ENCODE measurements around the gene SORCS3. TPM values are rescaled to one million over a fixed set of nuclear protein-coding genes. Genes with fewer than 3 reads are reported as not detected.

The SORCS3 gene
- not detected for total RNA-seq
- long read RNA-seq: 0 reads

GRCh38 chr10:104641187-104641936, at the start of gene SORCS3:
TSS of gene SORCS3 (plus strand) at chr10:104641290.
- DNase-seq (no peak), ATAC-seq (no peak)
- H3K27me3 ChIP-seq: peaks cover 0 to 26% of the 10 kb centered on the region in 2 donors
- no peaks in the 10 kb centered on the region for H3K36me3 ChIP-seq
- H3K4me1 ChIP-seq: peaks cover 0 to 11% (median 0%) of the 10 kb centered on the region in 4 donors
- 2% methylated on average over 19 of the region's 96 CpGs for WGBS (ENCODE audit: insufficient coverage, low coverage, low lambda C conversion rate, missing lambda C conversion rate)
- H3K9me3 ChIP-seq: no peaks in the 10 kb centered on the region
- TF ChIP-seq POLR2A (IDR thresholded peaks at IDR 0.05): no peak
- intact Hi-C loops (cut with DNase I): no loop called here
- H3K27ac ChIP-seq: no peak within 1 kb of the TSS
- H3K4me3 ChIP-seq: no peak within 1 kb of the TSS

- WGBS (ENCODE audit: insufficient coverage, low coverage, low lambda C conversion rate, missing lambda C conversion rate): 79% methylated on average over 3 of the region's 3 CpGs
- H3K4me3 ChIP-seq: no peak overlapping the region
- intact Hi-C loops (cut with DNase I): no loop called here
These were observed 49.6 kb upstream of the SORCS3 start for GRCh38 chr10:104591441-104591840.

GRCh38 chr10:104601166-104601565, 39.9 kb upstream of the SORCS3 start:
- Histone ChIP-seq H3K4me1 (no peaks in the 10 kb centered on the region), H3K4me3 (no peak overlapping the region), H3K27me3 (no peaks in the 10 kb centered on the region), H3K36me3 (no peaks in the 10 kb centered on the region), H3K27ac (no peak overlapping the region), H3K9me3 (no peaks in the 10 kb centered on the region)
- intact Hi-C loops (cut with DNase I): no loop called here
- DNase-seq (no peak), ATAC-seq (no peak)
- no peak for TF ChIP-seq POLR2A (IDR thresholded peaks at IDR 0.05)
- no peak for TF ChIP-seq CTCF (IDR thresholded peaks at IDR 0.05)
- WGBS (ENCODE audit: insufficient coverage, low coverage, low lambda C conversion rate, missing lambda C conversion rate): 25% methylated on average over 1 of the region's 1 CpG

More at GRCh38 chr10:104591441-104591840, 49.6 kb upstream of the SORCS3 start:
- Histone ChIP-seq H3K4me1 (no peaks in the 10 kb centered on the region), H3K27me3 (no peaks in the 10 kb centered on the region), H3K9me3 (no peaks in the 10 kb centered on the region), H3K27ac (no peak overlapping the region), H3K36me3 (no peaks in the 10 kb centered on the region)
- DNase-seq (no peak), ATAC-seq (no peak)
- TF ChIP-seq CTCF (IDR thresholded peaks at IDR 0.05) (no peak), POLR2A (IDR thresholded peaks at IDR 0.05) (no peak)

- H3K27me3 ChIP-seq: no peaks in the 10 kb centered on the region
- TF ChIP-seq POLR2A (IDR thresholded peaks at IDR 0.05) (no peak), CTCF (IDR thresholded peaks at IDR 0.05) (no peak)
- intact Hi-C loops (cut with DNase I): no loop called here
- ATAC-seq: no peak
- H3K4me1 ChIP-seq: no peaks in the 10 kb centered on the region
- WGBS (ENCODE audit: insufficient coverage, low coverage, low lambda C conversion rate, missing lambda C conversion rate): 65% methylated on average over 7 of the region's 7 CpGs
- H3K9me3 ChIP-seq: no peaks in the 10 kb centered on the region
- no peaks in the 10 kb centered on the region for H3K36me3 ChIP-seq
- no peak overlapping the region for H3K27ac ChIP-seq
- DNase-seq: no peak
- no peak overlapping the region for H3K4me3 ChIP-seq
These were observed 32.8 kb upstream of the SORCS3 start for GRCh38 chr10:104608091-104608828.

Data from right lobe of liver (tissue), 6 donors.